CD8-positive, alpha-beta memory T cell (primary cell): ENCODE results near the gene LGALS9B. TPM values are rescaled to one million over a fixed set of nuclear protein-coding genes. Genes with fewer than 3 reads are reported as not detected.
"Not testable (repeated sequence)": the region's sequence is repeated elsewhere in the genome, so short reads cannot be mapped to it uniquely, and the experiment has no call there.

ENCODE experiments used
- CTCF ChIA-PET: fragments of 350-600 bp; sonication (Branson Sonifier 250); formaldehyde crosslinking; loops from one replicate; lab custom pipeline; 2021; ENCODE audit warnings: antibody characterized with exemption; lab: Charles Lee
- POLR2A ChIA-PET: fragments of 350-600 bp; sonication (Branson Sonifier 250); formaldehyde crosslinking; loops from one replicate; lab custom pipeline; 2021; ENCODE audit warnings: antibody characterized with exemption; lab: Charles Lee
- DNase-seq, 5 donors: peaks; one replicate each; pipeline versions ENCODE4 v3.0.0 to v3.0.0-alpha.2; 2020 to 2022; ENCODE audit warnings: mixed read lengths in 1 of 5
- H3K27ac ChIP-seq: one replicate; pipeline ENCODE4 v1.7.0; 2013; ENCODE audit warnings: low read depth, mild to moderate bottlenecking, low read length, moderate library complexity
- H3K27me3 ChIP-seq: 2 replicates; pipeline ENCODE4 v1.7.0; 2013; ENCODE audit warnings: low read length, mild to moderate bottlenecking; ENCODE audit not compliant: insufficient read depth, poor library complexity, severe bottlenecking
- H3K36me3 ChIP-seq: 2 replicates; pipeline ENCODE4 v1.7.0; 2013; ENCODE audit warnings: mild to moderate bottlenecking, low read length, moderate library complexity; ENCODE audit not compliant: insufficient read depth
- H3K4me1 ChIP-seq: 2 replicates; pipeline ENCODE4 v1.7.0; 2013; ENCODE audit warnings: mild to moderate bottlenecking, low read length, moderate library complexity; ENCODE audit not compliant: insufficient read depth
- H3K4me3 ChIP-seq: 2 replicates; pipeline ENCODE4 v1.7.0; 2013; ENCODE audit warnings: mild to moderate bottlenecking, low read length
- H3K9me3 ChIP-seq: 2 replicates; pipeline ENCODE4 v1.7.0; 2013; ENCODE audit warnings: mild to moderate bottlenecking, low read length
- H3K27ac Mint-ChIP-seq, 8 donors: one replicate each; pipeline ENCODE4 v1.8.0; 2020 to 2021; ENCODE audit warnings: mixed read lengths in 8 of 8, mild to moderate bottlenecking in 6 of 8, inconsistent platforms in 3 of 8, moderate library complexity in 3 of 8
- H3K27me3 Mint-ChIP-seq, 2 donors: one replicate each; pipeline ENCODE4 v1.8.0; 2020 to 2021; ENCODE audit warnings: mixed read lengths in 2 of 2, mild to moderate bottlenecking in 1 of 2, moderate library complexity in 1 of 2
- H3K36me3 Mint-ChIP-seq, 3 donors: one replicate each; pipeline ENCODE4 v1.8.0; 2020 to 2021; ENCODE audit warnings: mixed read lengths in 3 of 3, inconsistent platforms in 1 of 3, mild to moderate bottlenecking in 1 of 3
- H3K4me1 Mint-ChIP-seq, 3 donors: one replicate each; pipeline ENCODE4 v1.8.0; 2020 to 2021; ENCODE audit warnings: mixed read lengths in 3 of 3, inconsistent platforms in 1 of 3, mild to moderate bottlenecking in 1 of 3
- H3K4me3 Mint-ChIP-seq, 7 donors: one replicate each; pipeline ENCODE4 v1.8.0; 2020 to 2021; ENCODE audit warnings: mixed read lengths in 7 of 7, mild to moderate bottlenecking in 6 of 7, moderate library complexity in 4 of 7, inconsistent platforms in 2 of 7
- H3K9me3 Mint-ChIP-seq, 5 donors: one replicate each; pipeline ENCODE4 v1.8.0; 2020 to 2022; ENCODE audit warnings: mixed read lengths in 5 of 5, mild to moderate bottlenecking in 3 of 5, moderate library complexity in 2 of 5, inconsistent platforms in 1 of 5
- polyA plus RNA-seq: library from polyadenylated mRNA; unstranded; fragments of 300-500 nt; fragmentation: Illumina TruSeq; gene quantifications from one replicate; pipeline ENCODE4 v1.2.3, GENCODE V29; 2021
- total RNA-seq, 2 experiments: library from RNA; stranded (reverse); gene quantifications; one replicate each; pipeline ENCODE4 v1.2.3, GENCODE V29; 2021

The LGALS9B gene
- total and polyA plus RNA-seq, 3 experiments from 2014 or later, result not detected

- H3K9me3 ChIP-seq, CTCF ChIA-PET: not testable (repeated sequence)
These were observed 22.6 kb downstream of the LGALS9B start for GRCh38 chr17:20444581-20445236.

GRCh38 chr17:20444173-20444572, 23.2 kb downstream of the LGALS9B start:
- POLR2A ChIA-PET, H3K27ac ChIP-seq, DNase-seq, H3K9me3 Mint-ChIP-seq, H3K4me1 Mint-ChIP-seq, H3K27me3 Mint-ChIP-seq, H3K36me3 Mint-ChIP-seq, H3K4me1 ChIP-seq, H3K27me3 ChIP-seq, H3K27ac Mint-ChIP-seq, H3K36me3 ChIP-seq, H3K4me3 Mint-ChIP-seq, H3K9me3 ChIP-seq, CTCF ChIA-PET, H3K4me3 ChIP-seq: not testable (repeated sequence)

More at GRCh38 chr17:20444581-20445236, 22.6 kb downstream of the LGALS9B start:
- H3K4me3 Mint-ChIP-seq, H3K27ac ChIP-seq, H3K27me3 ChIP-seq, H3K9me3 Mint-ChIP-seq, H3K4me1 Mint-ChIP-seq, H3K36me3 Mint-ChIP-seq, H3K27me3 Mint-ChIP-seq, H3K4me1 ChIP-seq, H3K27ac Mint-ChIP-seq, H3K36me3 ChIP-seq, POLR2A ChIA-PET, H3K4me3 ChIP-seq, DNase-seq: not testable (repeated sequence)

- CTCF ChIA-PET, POLR2A ChIA-PET, H3K36me3 Mint-ChIP-seq, H3K4me3 ChIP-seq, H3K27me3 ChIP-seq, H3K27me3 Mint-ChIP-seq, H3K9me3 ChIP-seq, H3K4me3 Mint-ChIP-seq, H3K4me1 ChIP-seq, H3K4me1 Mint-ChIP-seq, H3K36me3 ChIP-seq, DNase-seq, H3K27ac ChIP-seq, H3K9me3 Mint-ChIP-seq, H3K27ac Mint-ChIP-seq: not testable (repeated sequence)
These were observed 23.7 kb downstream of the LGALS9B start for GRCh38 chr17:20443632-20444031.

- H3K4me1 ChIP-seq, H3K36me3 ChIP-seq, H3K27me3 Mint-ChIP-seq, H3K9me3 Mint-ChIP-seq, H3K4me1 Mint-ChIP-seq, H3K27ac Mint-ChIP-seq, H3K4me3 Mint-ChIP-seq, H3K27ac ChIP-seq, POLR2A ChIA-PET, CTCF ChIA-PET, H3K27me3 ChIP-seq, H3K36me3 Mint-ChIP-seq, DNase-seq, H3K9me3 ChIP-seq, H3K4me3 ChIP-seq: not testable (repeated sequence)
These were observed 26.7 kb downstream of the LGALS9B start for GRCh38 chr17:20440665-20441064.

- H3K27me3 ChIP-seq, H3K4me3 ChIP-seq, H3K4me1 ChIP-seq, H3K27me3 Mint-ChIP-seq, H3K4me1 Mint-ChIP-seq, POLR2A ChIA-PET, CTCF ChIA-PET, H3K27ac ChIP-seq, H3K9me3 ChIP-seq, H3K4me3 Mint-ChIP-seq, H3K36me3 Mint-ChIP-seq, H3K27ac Mint-ChIP-seq, H3K36me3 ChIP-seq, H3K9me3 Mint-ChIP-seq, DNase-seq: not testable (repeated sequence)
These were observed 32.2 kb downstream of the LGALS9B start for GRCh38 chr17:20435166-20435565.

- H3K4me3 Mint-ChIP-seq, H3K27me3 ChIP-seq, POLR2A ChIA-PET, H3K4me1 Mint-ChIP-seq, H3K9me3 Mint-ChIP-seq, H3K36me3 ChIP-seq, H3K36me3 Mint-ChIP-seq, H3K27ac ChIP-seq, CTCF ChIA-PET, H3K4me3 ChIP-seq, DNase-seq, H3K4me1 ChIP-seq, H3K27me3 Mint-ChIP-seq, H3K9me3 ChIP-seq, H3K27ac Mint-ChIP-seq: not testable (repeated sequence)
These were observed 34.0 kb downstream of the LGALS9B start for GRCh38 chr17:20433382-20433781.

GRCh38 chr17:20427264-20427663, 40.1 kb downstream of the LGALS9B start:
- H3K4me3 ChIP-seq, H3K27me3 ChIP-seq, CTCF ChIA-PET, H3K27ac Mint-ChIP-seq, H3K27me3 Mint-ChIP-seq, DNase-seq, POLR2A ChIA-PET, H3K36me3 Mint-ChIP-seq, H3K9me3 ChIP-seq, H3K4me3 Mint-ChIP-seq, H3K36me3 ChIP-seq, H3K27ac ChIP-seq, H3K4me1 Mint-ChIP-seq, H3K9me3 Mint-ChIP-seq, H3K4me1 ChIP-seq: not testable (repeated sequence)

GRCh38 chr17:20422826-20423225, 44.5 kb downstream of the LGALS9B start:
- CTCF ChIA-PET, result not testable (repeated sequence)

GRCh38 chr17:20418838-20419237, 48.5 kb downstream of the LGALS9B start:
- H3K4me3 Mint-ChIP-seq, POLR2A ChIA-PET, CTCF ChIA-PET, H3K4me3 ChIP-seq, H3K36me3 Mint-ChIP-seq, H3K27me3 Mint-ChIP-seq, H3K9me3 Mint-ChIP-seq, H3K4me1 ChIP-seq, H3K27ac ChIP-seq, H3K4me1 Mint-ChIP-seq, H3K9me3 ChIP-seq, H3K36me3 ChIP-seq, H3K27ac Mint-ChIP-seq, DNase-seq, H3K27me3 ChIP-seq: not testable (repeated sequence)

More at GRCh38 chr17:20422826-20423225, 44.5 kb downstream of the LGALS9B start:
- H3K4me1 Mint-ChIP-seq, POLR2A ChIA-PET, H3K4me3 ChIP-seq, H3K27me3 Mint-ChIP-seq, H3K4me1 ChIP-seq, H3K27me3 ChIP-seq, H3K36me3 ChIP-seq, H3K9me3 Mint-ChIP-seq, H3K27ac Mint-ChIP-seq, H3K9me3 ChIP-seq, H3K27ac ChIP-seq, H3K36me3 Mint-ChIP-seq, DNase-seq, H3K4me3 Mint-ChIP-seq: not testable (repeated sequence)
